ENCODE data around the gene VPS54.

- TF ChIP-seq, protein P1, sequence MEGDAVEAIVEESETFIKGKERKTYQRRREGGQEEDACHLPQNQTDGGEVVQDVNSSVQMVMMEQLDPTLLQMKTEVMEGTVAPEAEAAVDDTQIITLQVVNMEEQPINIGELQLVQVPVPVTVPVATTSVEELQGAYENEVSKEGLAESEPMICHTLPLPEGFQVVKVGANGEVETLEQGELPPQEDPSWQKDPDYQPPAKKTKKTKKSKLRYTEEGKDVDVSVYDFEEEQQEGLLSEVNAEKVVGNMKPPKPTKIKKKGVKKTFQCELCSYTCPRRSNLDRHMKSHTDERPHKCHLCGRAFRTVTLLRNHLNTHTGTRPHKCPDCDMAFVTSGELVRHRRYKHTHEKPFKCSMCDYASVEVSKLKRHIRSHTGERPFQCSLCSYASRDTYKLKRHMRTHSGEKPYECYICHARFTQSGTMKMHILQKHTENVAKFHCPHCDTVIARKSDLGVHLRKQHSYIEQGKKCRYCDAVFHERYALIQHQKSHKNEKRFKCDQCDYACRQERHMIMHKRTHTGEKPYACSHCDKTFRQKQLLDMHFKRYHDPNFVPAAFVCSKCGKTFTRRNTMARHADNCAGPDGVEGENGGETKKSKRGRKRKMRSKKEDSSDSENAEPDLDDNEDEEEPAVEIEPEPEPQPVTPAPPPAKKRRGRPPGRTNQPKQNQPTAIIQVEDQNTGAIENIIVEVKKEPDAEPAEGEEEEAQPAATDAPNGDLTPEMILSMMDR (IDR thresholded peaks at IDR 0.05; ENCODE audit: insufficient read depth, low read length, poor library complexity, severe bottlenecking): no peak
- no peak for TF ChIP-seq EZH2phosphoT487 (conservative IDR thresholded peaks at IDR 0.05; ENCODE audit: low read length)
These were observed 43.6 kb upstream of the VPS54 start for GRCh38 chr2:64062840-64063239.

Measured in SU-DHL-6 (cell line).